K562 (cell line): Measurements from ENCODE around the gene ZNF181. TPM values are rescaled to one million over a fixed set of nuclear protein-coding genes. Genes with fewer than 3 reads are reported as not detected.

Experiments
- ATAC-seq: fragments of 200-7000 bp; cut with Tn5 transposase; 3 replicates; pipeline ENCODE4 v1.9.1; 2020; ENCODE audit warnings: moderate library complexity
- BruUV-seq: library from RNA; stranded (reverse); fragments of 400-500 nt; replicated peaks from 2 replicates; lab custom pipeline; 2021; lab: Mats Ljungman, UMichigan
- CTCF ChIA-PET: fragments of 300-600 bp; formaldehyde crosslinking; extraction: SDS; loops from one replicate; lab custom pipeline; 2021; ENCODE audit warnings: low intra/inter-chr PET ratio; lab: Yijun Ruan, JAX
- POLR2A ChIA-PET: fragments of 300-600, 350-650 bp; sonication (Branson Sonifier 250); formaldehyde crosslinking; extraction: SDS; loops from one replicate; lab custom pipeline; 2021; ENCODE audit warnings: antibody characterized with exemption, inconsistent platforms; lab: Yijun Ruan, JAX
- DNase-seq, 4 experiments: peaks; one replicate each; pipeline versions ENCODE4 v3.0.0 to v3.0.0-alpha.2; 2011 to 2018; ENCODE audit warnings: low spot score in 3 of 4, mixed read lengths in 3 of 4; ENCODE audit errors: extremely low read depth in 1 of 4
- FAIRE-seq: peaks from 2 replicates; lab custom pipeline; 2011; peaks lifted over from hg19 to GRCh38; lab: Jason Lieb, UNC
- H2AFZ ChIP-seq: 2 replicates; pipeline ENCODE4 v1.6.0; 2011; ENCODE audit warnings: low read depth, low read length, control low read depth, inconsistent platforms
- H3K27ac ChIP-seq: fragments of 200-600 bp; 3 replicates; pipeline ENCODE4 v1.8.0; 2011; ENCODE audit warnings: low read depth, mild to moderate bottlenecking, control low read depth, inconsistent platforms, low read length, moderate library complexity, mixed read lengths; ENCODE audit errors: extremely low read depth
- H3K27me3 ChIP-seq, 2 experiments: fragments of 300-600 bp in 1 of 2; 2 replicates in 1 of 2; 3 replicates in 1 of 2; pipeline versions ENCODE4 v1.6.0 to v1.8.0; 2011; ENCODE audit warnings: inconsistent platforms in 2 of 2, low read length in 2 of 2, mild to moderate bottlenecking in 1 of 2, mixed read lengths in 1 of 2, moderate library complexity in 1 of 2; ENCODE audit not compliant: control insufficient read depth in 2 of 2, insufficient read depth in 2 of 2
- H3K36me3 ChIP-seq: fragments of 300-600 bp; 3 replicates; pipeline ENCODE4 v1.8.0; 2011; ENCODE audit warnings: mild to moderate bottlenecking, low read length, inconsistent platforms; ENCODE audit not compliant: control insufficient read depth, insufficient read depth
- H3K4me1 ChIP-seq, 2 experiments: fragments of 200-600 bp in 1 of 2; replicated peaks in 1 of 2; 2 replicates in 1 of 2; 3 replicates in 1 of 2; pipeline versions ENCODE4 v1.5.1 to v1.8.0; 2011; ENCODE audit warnings: inconsistent platforms in 2 of 2, low read length in 2 of 2, mild to moderate bottlenecking in 1 of 2, mixed read lengths in 1 of 2, moderate library complexity in 1 of 2; ENCODE audit not compliant: control insufficient read depth in 2 of 2, insufficient read depth in 2 of 2
- H3K4me2 ChIP-seq: 2 replicates; pipeline ENCODE4 v1.6.1; 2011; ENCODE audit warnings: low read length, control low read depth, inconsistent platforms, mixed read lengths; ENCODE audit not compliant: insufficient read depth
- H3K4me3 ChIP-seq: fragments of 200-600 bp; sonication (generic), shearing (Covaris generic); 2 replicates; pipeline ENCODE4 v1.5.1; 2016; ENCODE audit warnings: control low read depth, inconsistent platforms
- H3K79me2 ChIP-seq: fragments of 200-600 bp; 3 replicates; pipeline ENCODE4 v1.8.0; 2011; ENCODE audit warnings: low read length, inconsistent platforms; ENCODE audit not compliant: control insufficient read depth, insufficient read depth
- H3K9ac ChIP-seq, 2 experiments: 2 replicates each; pipeline versions ENCODE4 v1.6.0 to v1.6.1; 2011; ENCODE audit warnings: low read depth in 2 of 2, low read length in 2 of 2, control low read depth in 1 of 2, inconsistent platforms in 1 of 2, mild to moderate bottlenecking in 1 of 2, mixed read lengths in 1 of 2; ENCODE audit not compliant: insufficient read depth in 1 of 2
- H3K9me1 ChIP-seq: one replicate; pipeline ENCODE4 v1.6.0; 2011; ENCODE audit warnings: inconsistent platforms, mild to moderate bottlenecking, low read length, moderate library complexity; ENCODE audit not compliant: control insufficient read depth, insufficient read depth
- H3K9me3 ChIP-seq: replicated peaks from 2 replicates; pipeline ENCODE4 v1.5.1; 2011; ENCODE audit warnings: low read depth, low read length, inconsistent platforms; ENCODE audit not compliant: control insufficient read depth, insufficient read depth
- H4K20me1 ChIP-seq: replicated peaks from 2 replicates; pipeline ENCODE4 v1.6.1; 2011; ENCODE audit warnings: low read length, inconsistent platforms, mixed read lengths; ENCODE audit not compliant: control insufficient read depth, insufficient read depth
- CEBPG ChIP-seq, 3 experiments: fragments of 200-800 bp in 1 of 3; sonication (Bioruptor generic) in 1 of 3; sonication (generic) in 1 of 3; formaldehyde crosslinking in 1 of 3; IDR thresholded peaks in 2 of 3; conservative IDR thresholded peaks in 1 of 3; 2 replicates each; pipeline versions ENCODE4 v1.6.1 to v1.8.0; 2016 to 2022; ENCODE audit warnings: missing compliant biosample characterization in 2 of 3, missing genetic modification characterization in 2 of 3, mild to moderate bottlenecking in 1 of 3, missing genetic modification reagents in 1 of 3
- CHD1 ChIP-seq: fragments of 200-600 bp; sonication (generic); IDR thresholded peaks from one replicate; pipeline ENCODE4 v1.6.1; 2012; ENCODE audit warnings: mild to moderate bottlenecking, moderate library complexity, low read length, inconsistent platforms
- DPF2 ChIP-seq: fragments of 450-650 bp; IDR thresholded peaks from 2 replicates; pipeline ENCODE4 v1.6.1; 2016
- HDAC1 ChIP-seq, 2 experiments: fragments of 450-650 bp; IDR thresholded peaks; 2 replicates each; pipeline ENCODE4 v1.6.1; 2016 to 2017; ENCODE audit warnings: inconsistent platforms in 1 of 2, mild to moderate bottlenecking in 1 of 2, moderate library complexity in 1 of 2
- HDAC2 ChIP-seq: fragments of 450-650 bp; IDR thresholded peaks from 2 replicates; pipeline ENCODE4 v1.6.1; 2016; ENCODE audit warnings: mild to moderate bottlenecking
- L3MBTL2 ChIP-seq: fragments of 450-650 bp; IDR thresholded peaks from 2 replicates; pipeline ENCODE4 v1.6.1; 2016; ENCODE audit warnings: mild to moderate bottlenecking, moderate library complexity
- MTA3 ChIP-seq: fragments of 450-650 bp; formaldehyde crosslinking; IDR thresholded peaks from 2 replicates; pipeline ENCODE4 v1.6.1; 2017; ENCODE audit warnings: mild to moderate bottlenecking, borderline replicate concordance
- MXI1 ChIP-seq: IDR thresholded peaks from 2 replicates; pipeline ENCODE4 v1.6.1; 2011; ENCODE audit warnings: low read depth, mild to moderate bottlenecking, improper control_type of control experiment, low read length
- MYNN ChIP-seq, 2 experiments: sonication (generic); formaldehyde crosslinking in 1 of 2; IDR thresholded peaks; 2 replicates each; pipeline versions ENCODE4 v1.5.0 to v1.6.1; 2016 to 2020; ENCODE audit warnings: antibody characterized with exemption in 1 of 2, missing genetic modification reagents in 1 of 2
- PRPF4 ChIP-seq: fragments of 200-400 bp; formaldehyde crosslinking; IDR thresholded peaks from one replicate; pipeline ENCODE4 v1.6.1; 2017; ENCODE audit warnings: low read length, low read depth, mild to moderate bottlenecking; ENCODE audit not compliant: insufficient read depth, poor library complexity, severe bottlenecking
- RBM14 ChIP-seq: fragments of 200-400 bp; formaldehyde crosslinking; IDR thresholded peaks from 2 replicates; pipeline ENCODE4 v1.6.1; 2018; ENCODE audit warnings: low read depth, mild to moderate bottlenecking, low read length, moderate library complexity, borderline replicate concordance; ENCODE audit not compliant: insufficient read depth
- RFX5 ChIP-seq: IDR thresholded peaks from 2 replicates; pipeline ENCODE4 v1.6.1; 2011; ENCODE audit warnings: low read depth, mild to moderate bottlenecking, improper control_type of control experiment, low read length
- RUNX1 ChIP-seq: sonication (generic); IDR thresholded peaks from 2 replicates; pipeline ENCODE4 v1.6.1; 2016; ENCODE audit warnings: antibody characterized with exemption, low read depth
- SAP30 ChIP-seq: fragments of 200-600 bp; sonication (generic); IDR thresholded peaks from 2 replicates; pipeline ENCODE4 v1.6.1; 2012; ENCODE audit warnings: borderline replicate concordance, low read depth, mild to moderate bottlenecking, moderate library complexity, low read length, control low read depth, inconsistent platforms; ENCODE audit not compliant: insufficient read depth, poor library complexity, severe bottlenecking
- STAT5A ChIP-seq: IDR thresholded peaks from 2 replicates; pipeline ENCODE4 v1.6.1; 2012; ENCODE audit warnings: low read length, inconsistent platforms, borderline replicate concordance
- ZC3H8 ChIP-seq: fragments of 450-650 bp; IDR thresholded peaks from 2 replicates; pipeline ENCODE4 v1.6.1; 2017
- WGBS: fragments of 100-300 bp; shearing (Covaris generic); methylation state at CpG from one replicate; pipeline ENCODE4 v1.1.6; 2016; ENCODE audit warnings: low coverage, mixed read lengths; ENCODE audit not compliant: insufficient coverage; ENCODE audit errors: missing lambda C conversion rate; 5-methylcytosine and 5-hydroxymethylcytosine counted together
- in situ Hi-C: fragments of 300-500 bp; cut with MboI; formaldehyde crosslinking; loops from 4 replicates; pipeline ENCODE4 v1.15.0; 2018; ENCODE audit warnings: inconsistent platforms, mixed read lengths
- intact Hi-C: fragments of 100-400 bp; cut with micrococcal nuclease; formaldehyde crosslinking; loops from 2 replicates; pipeline ENCODE4 v1.14.2; 2022
- polyA plus RNA-seq, 8 experiments: library from polyadenylated mRNA; depleted of rRNA in 4 of 8; stranded (reverse) in 5 of 8; unstranded in 3 of 8; fragments of >200 nt; fragmentation: Nextera tagmentation in 2 of 8; fragmentation: Illumina TruSeq in 1 of 8; extraction: Ambion mirVana in 2 of 8; extraction: Trizol in 1 of 8; gene quantifications; 2 replicates each; pipeline versions ENCODE4 v1.2.1 to v1.2.3, GENCODE V29; 2011 to 2014; ENCODE audit warnings: inconsistent platforms in 1 of 8, missing spikeins in 1 of 8
- total RNA-seq, 7 experiments: library from RNA; depleted of rRNA in 6 of 7; stranded (reverse); fragments of >200 nt in 6 of 7; fragmentation: Illumina TruSeq in 2 of 7; extraction: Trizol in 2 of 7; gene quantifications; 2 replicates each; pipeline versions ENCODE4 v1.2.1 to v1.2.3, GENCODE V29; 2011 to 2021; ENCODE audit warnings: low replicate concordance in 1 of 7
- TF ChIP-seq, protein P1 (sequence below): sonication (generic); formaldehyde crosslinking; IDR thresholded peaks from 2 replicates; pipeline ENCODE4 v1.8.0; 2022; ENCODE audit warnings: mild to moderate bottlenecking, missing genetic modification reagents
- TF ChIP-seq, protein P2 (sequence below): fragments of 450-650 bp; IDR thresholded peaks from 2 replicates; pipeline ENCODE4 v1.6.1; 2016; ENCODE audit warnings: borderline replicate concordance
- TF ChIP-seq, protein P3 (sequence below): sonication (generic); formaldehyde crosslinking; IDR thresholded peaks from 2 replicates; pipeline ENCODE4 v1.9.0; 2022; ENCODE audit warnings: mild to moderate bottlenecking, missing genetic modification reagents

Gene ZNF181
- total and polyA plus RNA-seq, 9 of the 15 experiments (the other 6 are each of a cell fraction or from before 2014, with no cell fraction given) = 4.3 to 20.3 (median 12.1) TPM

DNA sequence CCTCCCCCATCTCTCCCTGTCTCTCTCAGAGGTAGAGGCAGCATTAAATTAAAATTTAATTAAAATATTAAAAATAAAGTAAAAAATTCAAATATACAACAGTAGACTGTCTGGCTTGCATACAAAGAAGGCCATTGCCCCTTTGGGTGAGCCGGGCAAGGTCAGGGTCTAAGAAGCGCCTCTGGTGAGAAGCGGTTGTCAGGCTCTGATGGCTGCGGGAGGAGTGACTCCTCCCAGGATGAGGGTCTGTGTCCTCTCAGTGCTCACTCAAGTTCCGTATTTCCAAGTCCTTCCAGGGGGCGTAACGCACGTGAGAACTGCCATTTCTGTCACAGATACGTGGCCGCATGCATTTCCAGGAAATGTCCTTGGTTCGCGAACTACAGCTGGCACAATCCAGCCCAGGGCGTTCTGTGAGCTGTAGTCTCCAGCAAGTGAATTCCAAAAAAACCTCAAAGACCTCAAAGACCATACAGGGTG lies 737 bp upstream of the ZNF181 start:
- Histone ChIP-seq H3K9me3 (no peaks in the 10 kb centered on the region), H3K27me3 (no peaks in the 10 kb centered on the region), H3K4me3 (peak overlapping the region; percentile 52), H2AFZ (peak overlapping the region; percentile 94), H3K4me1 (peaks cover 30 to 35% of the 10 kb centered on the region in 2 experiments), H3K4me2 (peak overlapping the region; percentile 98), H3K9me1 (peaks cover 6% of the 10 kb centered on the region), H4K20me1 (no peaks in the 10 kb centered on the region), H3K36me3 (peaks cover 12% of the 10 kb centered on the region; the same call in 2 of the 3 replicates), H3K9ac (peak overlapping the region; percentile 86 to 93), H3K27ac (peak overlapping the region; percentile 93), H3K79me2 (peaks cover 22% of the 10 kb centered on the region; the same call in 2 of the 3 replicates)
- no peak for FAIRE-seq
- ChIA-PET POLR2A (interaction anchor here (0.6 to 1.0 kb wide), 2 partner anchors 53 to 631 kb away, joined by 3 read pairs; no protein-coding TSS in a partner anchor), CTCF (interaction anchor here (1.0 kb wide), 1 partner anchor 280 kb away, joined by 3 read pairs; no protein-coding TSS in a partner anchor)
- peak; percentile 19 for ATAC-seq
- WGBS = 0% methylated on average over 13 of the region's 13 CpGs
- intact Hi-C loops (no loop called here), in situ Hi-C loops (no loop called here)
- DNase-seq = peak; percentile 39 to 76 (median 42)
- BruUV-seq = TSS peak; percentile 88
- TF ChIP-seq, protein P1, sequence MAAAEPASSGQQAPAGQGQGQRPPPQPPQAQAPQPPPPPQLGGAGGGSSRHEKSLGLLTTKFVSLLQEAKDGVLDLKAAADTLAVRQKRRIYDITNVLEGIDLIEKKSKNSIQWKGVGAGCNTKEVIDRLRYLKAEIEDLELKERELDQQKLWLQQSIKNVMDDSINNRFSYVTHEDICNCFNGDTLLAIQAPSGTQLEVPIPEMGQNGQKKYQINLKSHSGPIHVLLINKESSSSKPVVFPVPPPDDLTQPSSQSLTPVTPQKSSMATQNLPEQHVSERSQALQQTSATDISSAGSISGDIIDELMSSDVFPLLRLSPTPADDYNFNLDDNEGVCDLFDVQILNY (CRISPR knock-in tag) = no peak
- peak; percentile 80; the same call in 1 of the 2 replicates for TF ChIP-seq MXI1
- TF ChIP-seq, protein P2, sequence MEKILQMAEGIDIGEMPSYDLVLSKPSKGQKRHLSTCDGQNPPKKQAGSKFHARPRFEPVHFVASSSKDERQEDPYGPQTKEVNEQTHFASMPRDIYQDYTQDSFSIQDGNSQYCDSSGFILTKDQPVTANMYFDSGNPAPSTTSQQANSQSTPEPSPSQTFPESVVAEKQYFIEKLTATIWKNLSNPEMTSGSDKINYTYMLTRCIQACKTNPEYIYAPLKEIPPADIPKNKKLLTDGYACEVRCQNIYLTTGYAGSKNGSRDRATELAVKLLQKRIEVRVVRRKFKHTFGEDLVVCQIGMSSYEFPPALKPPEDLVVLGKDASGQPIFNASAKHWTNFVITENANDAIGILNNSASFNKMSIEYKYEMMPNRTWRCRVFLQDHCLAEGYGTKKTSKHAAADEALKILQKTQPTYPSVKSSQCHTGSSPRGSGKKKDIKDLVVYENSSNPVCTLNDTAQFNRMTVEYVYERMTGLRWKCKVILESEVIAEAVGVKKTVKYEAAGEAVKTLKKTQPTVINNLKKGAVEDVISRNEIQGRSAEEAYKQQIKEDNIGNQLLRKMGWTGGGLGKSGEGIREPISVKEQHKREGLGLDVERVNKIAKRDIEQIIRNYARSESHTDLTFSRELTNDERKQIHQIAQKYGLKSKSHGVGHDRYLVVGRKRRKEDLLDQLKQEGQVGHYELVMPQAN = peak; percentile 81
- TF ChIP-seq DPF2 = 0 out of 2 replicates have a peak, but pooled peaks have one; percentile 13
- TF ChIP-seq HDAC1 (IDR thresholded peaks at IDR 0.05) = peak in 1 of 2 experiments; percentile 75; a peak in 2 of 4 replicates
- no peak for TF ChIP-seq CEBPG (CRISPR knock-in tag; IDR thresholded peaks at IDR 0.05)
- TF ChIP-seq CEBPG (tag; conservative IDR thresholded peaks at IDR 0.05 in 1 of 2, IDR thresholded peaks at IDR 0.05 in 1 of 2) = no peak
- TF ChIP-seq PRPF4 = no peak
- TF ChIP-seq MTA3 = peak; percentile 12; the same call in 1 of the 2 replicates
- TF ChIP-seq RFX5 = 0 out of 2 replicates have a peak, but pooled peaks have one; percentile 23
- TF ChIP-seq RBM14 = no peak
- 0 out of 2 replicates have a peak, but pooled peaks have one; percentile 17 for TF ChIP-seq HDAC2
- TF ChIP-seq L3MBTL2 = no peak; the same call in 1 of the 2 replicates
- TF ChIP-seq CHD1 = peak; percentile 70
- peak; percentile 61; the same call in 1 of the 2 replicates for TF ChIP-seq STAT5A
- TF ChIP-seq ZC3H8 = no peak
- TF ChIP-seq, protein P3, sequence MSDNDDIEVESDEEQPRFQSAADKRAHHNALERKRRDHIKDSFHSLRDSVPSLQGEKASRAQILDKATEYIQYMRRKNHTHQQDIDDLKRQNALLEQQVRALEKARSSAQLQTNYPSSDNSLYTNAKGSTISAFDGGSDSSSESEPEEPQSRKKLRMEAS = peak; percentile 63
- TF ChIP-seq SAP30 = peak; percentile 50
- 0 out of 2 replicates have a peak, but pooled peaks have one; percentile 66 for TF ChIP-seq RUNX1
- 0 out of 2 replicates have a peak, but pooled peaks have one; percentile 22 for TF ChIP-seq MYNN (IDR thresholded peaks at IDR 0.05)
- TF ChIP-seq MYNN (CRISPR knock-in tag; IDR thresholded peaks at IDR 0.05) = no peak
